Muscle of back (tissue), 13 donors: ENCODE results near the gene FKBP1A. TPM values are rescaled to one million over a fixed set of nuclear protein-coding genes. Genes with fewer than 3 reads are reported as not detected.

Experiments used
- DNase-seq, 3 donors: peaks; one replicate each; pipeline versions ENCODE4 v3.0.0 to v3.0.0-alpha.2; 2013
- long read RNA-seq, 9 donors: transcript quantifications; one replicate each; lab custom pipeline, GENCODE V29; 2026
- polyA plus RNA-seq, 10 donors: library from polyadenylated mRNA; unstranded; fragments of 120-200 nt; gene quantifications; one replicate each; pipeline ENCODE4 v1.2.1, GENCODE V29; 2013; ENCODE audit not compliant: insufficient read length in 10 of 10

The FKBP1A gene
- polyA plus RNA-seq, result 100 to 1,000 TPM; 250 to 317 (median 277) TPM
- long read RNA-seq, donor 1, transcript FKBP1A-204 (5 exons, 1,622 nt), result major isoform, 77 of 110 reads
- long read RNA-seq, donor 1, transcript FKBP1A-202 (4 exons, 747 nt), result minor isoform, 6 of 110 reads
- long read RNA-seq, donor 1, partial matches to known transcripts, result 7 of 110 reads
- long read RNA-seq, donor 1, other reads (novel, unspliced or antisense), result 15 of 110 reads
- long read RNA-seq, donor 2, transcript FKBP1A-204 (5 exons, 1,622 nt), result major isoform, 50 of 69 reads
- long read RNA-seq, donor 2, transcript FKBP1A-202 (4 exons, 747 nt), result minor isoform, 5 of 69 reads
- long read RNA-seq, donor 2, partial matches to known transcripts, result 5 of 69 reads
- long read RNA-seq, donor 2, other reads (novel, unspliced or antisense), result 6 of 69 reads
- long read RNA-seq, donor 3, partial matches to known transcripts, result 0 of 1 reads
- long read RNA-seq, donor 3, other reads (novel, unspliced or antisense), result 0 of 1 reads
- long read RNA-seq, donor 4, transcript FKBP1A-204 (5 exons, 1,622 nt), result major isoform, 55 of 63 reads
- long read RNA-seq, donor 4, transcript FKBP1A-202 (4 exons, 747 nt), result minor isoform, 5 of 63 reads
- long read RNA-seq, donor 4, partial matches to known transcripts, result 0 of 63 reads
- long read RNA-seq, donor 4, other reads (novel, unspliced or antisense), result 0 of 63 reads
- long read RNA-seq, donor 5, transcript FKBP1A-204 (5 exons, 1,622 nt), result major isoform, 97 of 135 reads
- long read RNA-seq, donor 5, transcript FKBP1A-202 (4 exons, 747 nt), result minor isoform, 9 of 135 reads
- long read RNA-seq, donor 5, partial matches to known transcripts, result 7 of 135 reads
- long read RNA-seq, donor 5, other reads (novel, unspliced or antisense), result 14 of 135 reads
- long read RNA-seq, donor 6, transcript FKBP1A-204 (5 exons, 1,622 nt), result major isoform, 86 of 105 reads
- long read RNA-seq, donor 6, partial matches to known transcripts, result 6 of 105 reads
- long read RNA-seq, donor 6, other reads (novel, unspliced or antisense), result 6 of 105 reads
- long read RNA-seq, donor 7, transcript FKBP1A-202 (4 exons, 747 nt), result minor isoform, 7 of 74 reads
- long read RNA-seq, donor 7, transcript FKBP1A-204 (5 exons, 1,622 nt), result major isoform, 61 of 74 reads
- long read RNA-seq, donor 7, partial matches to known transcripts, result 0 of 74 reads
- long read RNA-seq, donor 7, other reads (novel, unspliced or antisense), result 0 of 74 reads
- long read RNA-seq, donor 8, transcript FKBP1A-204 (5 exons, 1,622 nt), result major isoform, 47 of 58 reads
- long read RNA-seq, donor 8, partial matches to known transcripts, result 0 of 58 reads
- long read RNA-seq, donor 8, other reads (novel, unspliced or antisense), result 5 of 58 reads
- long read RNA-seq, donor 9, transcript FKBP1A-204 (5 exons, 1,622 nt), result major isoform, 12 of 13 reads
- long read RNA-seq, donor 9, partial matches to known transcripts, result 0 of 13 reads
- long read RNA-seq, donor 9, other reads (novel, unspliced or antisense), result 0 of 13 reads

DNA sequence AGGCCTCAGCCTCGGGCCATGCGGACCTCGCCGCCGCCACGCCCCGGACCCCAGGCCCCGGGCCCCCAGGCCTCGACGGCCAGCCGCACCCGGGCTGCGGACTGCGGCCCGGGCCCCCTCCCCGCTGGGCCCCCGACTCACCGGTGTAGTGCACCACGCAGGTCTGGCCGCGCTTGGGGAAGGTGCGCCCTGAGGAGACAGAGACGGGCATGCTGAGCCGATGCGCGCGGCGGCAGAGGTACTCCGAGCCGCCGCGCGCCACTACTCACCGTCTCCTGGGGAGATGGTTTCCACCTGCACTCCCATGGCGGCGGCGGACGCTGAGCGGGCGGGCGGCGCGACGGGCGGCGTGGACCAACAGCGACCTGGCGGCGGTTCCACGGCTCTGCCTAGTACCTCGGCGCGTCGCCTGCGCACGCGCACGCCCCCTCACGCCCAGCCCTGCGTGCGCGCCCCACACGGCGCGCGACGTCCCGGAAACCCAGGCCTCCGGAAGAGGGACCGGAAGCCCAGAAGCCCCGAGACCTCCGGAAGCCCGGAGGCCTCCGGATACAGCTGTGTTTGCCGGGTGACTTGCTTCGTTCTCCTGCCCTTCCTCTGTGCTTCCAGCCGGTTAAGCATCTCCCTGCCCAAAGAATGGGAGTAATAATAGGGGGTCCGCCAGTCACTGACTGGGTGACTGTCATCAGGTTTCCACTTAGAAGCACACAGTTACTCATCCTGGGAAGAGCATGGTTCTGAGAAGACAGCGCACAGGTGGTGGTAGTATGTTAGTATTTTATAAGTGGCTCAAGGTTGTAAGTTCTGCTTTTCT lies at the start of gene FKBP1A:
Gene FKBP1A, minus strand, starts transcription at position 362 of the 814 bp plus-strand sequence. Its CDS starts 56 bp downstream, at position 306.
- peak; percentile 92 to 98 (median 98) for DNase-seq

DNA sequence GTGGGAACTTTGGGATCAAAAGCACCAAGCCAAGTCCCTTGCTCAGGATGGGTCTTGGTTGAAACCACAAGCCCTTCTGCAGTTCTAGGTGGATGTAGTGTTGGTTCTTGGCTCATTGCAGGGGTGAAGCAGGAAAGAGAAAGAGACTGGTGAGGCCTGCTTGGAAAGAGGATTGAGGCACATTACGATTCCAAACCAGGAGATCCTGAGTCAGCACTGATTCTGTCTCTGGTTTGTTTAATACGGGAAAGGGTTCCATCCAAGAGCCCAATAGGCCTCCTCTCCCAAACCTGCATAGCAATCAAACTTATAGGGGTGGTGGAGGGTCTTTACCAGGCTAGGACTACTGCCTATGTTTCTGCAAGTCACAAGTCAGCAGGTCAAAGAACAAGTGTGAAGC lies 49.5 kb upstream of the FKBP1A start:
- no peak for DNase-seq

DNA sequence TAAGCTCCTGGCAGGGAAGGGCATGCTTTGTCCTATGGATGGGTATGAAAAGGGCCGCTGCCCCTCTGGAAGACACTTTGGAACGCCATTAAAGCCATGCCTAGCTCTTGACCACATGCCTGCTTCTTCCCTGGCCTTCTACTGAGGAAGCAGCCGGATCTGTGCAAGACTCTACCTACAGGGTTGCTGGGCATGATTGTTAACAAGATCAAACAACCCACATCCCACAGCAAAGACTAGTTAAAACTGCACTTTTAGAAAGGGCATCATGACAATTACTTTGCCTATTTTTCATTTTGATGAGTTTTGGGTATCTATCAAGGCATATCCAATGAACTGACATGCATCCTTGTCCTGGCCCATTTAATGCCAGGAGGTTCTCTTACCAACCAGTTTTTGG lies 48.3 kb upstream of the FKBP1A start:
- no peak for DNase-seq

DNA sequence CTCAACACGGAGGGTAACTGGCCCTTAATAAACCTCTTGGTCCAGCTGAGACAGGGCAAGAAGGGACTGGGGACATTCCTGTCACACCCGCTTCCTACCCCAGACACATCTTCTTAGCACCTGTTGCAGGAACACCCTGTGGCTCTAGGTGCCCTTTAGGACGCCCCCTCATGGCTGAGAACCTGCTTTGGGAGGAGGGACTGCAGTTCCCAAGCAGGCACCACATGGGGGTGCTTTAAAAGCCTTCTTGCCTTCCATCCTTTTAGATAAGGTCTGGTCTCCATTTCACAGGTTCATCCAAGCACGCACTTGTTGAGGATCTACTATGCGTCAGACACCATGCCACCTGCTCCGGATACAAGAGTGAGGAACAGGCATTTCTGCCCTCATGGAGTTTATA lies 47.2 kb upstream of the FKBP1A start:
- no peak for DNase-seq

DNA sequence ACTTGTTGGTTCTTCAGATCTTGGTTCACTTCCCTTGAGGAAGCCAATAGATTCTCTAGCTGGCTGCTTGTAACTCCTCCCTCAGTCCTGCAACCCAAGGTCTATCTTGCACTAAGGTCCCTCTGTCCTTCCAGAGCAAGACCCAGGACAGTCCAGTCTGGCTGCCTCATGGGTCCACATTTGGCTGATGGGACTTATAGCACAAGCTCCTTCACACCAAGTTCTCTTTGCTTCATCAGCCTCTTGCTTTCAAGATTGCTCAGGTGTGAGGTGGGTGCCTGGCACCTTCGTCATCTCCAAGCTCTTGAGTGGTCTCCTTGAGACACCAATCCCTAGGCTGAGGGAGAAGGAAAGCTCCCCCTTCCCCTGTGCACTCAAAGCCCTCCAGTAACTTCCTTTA lies 45.5 kb upstream of the FKBP1A start:
- DNase-seq, result no peak

DNA sequence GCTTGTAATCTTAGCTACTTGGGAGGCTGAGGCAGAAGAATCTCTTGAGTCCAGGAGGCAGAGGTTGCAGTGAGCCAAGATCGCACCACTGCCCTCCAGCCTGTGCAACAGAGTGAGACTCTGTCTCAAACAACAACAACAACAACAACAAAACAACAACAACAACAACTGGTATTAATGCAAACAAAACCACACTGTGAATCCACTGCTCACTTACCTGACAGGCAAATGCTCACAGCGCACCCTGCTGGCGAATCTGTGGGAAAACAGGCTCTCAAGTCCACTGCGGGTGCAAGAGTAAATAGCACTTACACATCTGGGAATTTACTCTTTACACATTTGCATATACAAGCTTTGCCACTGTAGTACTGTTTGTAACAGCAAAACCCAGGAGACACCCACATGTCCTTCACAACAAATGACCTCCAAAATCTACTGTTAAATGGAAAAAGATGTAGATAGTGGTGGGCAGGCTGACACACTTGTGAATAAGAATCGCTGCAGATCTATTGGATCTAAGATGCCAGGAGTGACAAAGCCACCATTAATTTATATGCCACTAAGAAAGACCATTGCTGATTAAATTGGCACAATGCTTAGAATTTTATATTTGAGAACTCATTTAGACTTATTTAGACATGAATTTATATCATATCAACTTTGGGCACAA lies 44.5 kb upstream of the FKBP1A start:
- DNase-seq, result peak; percentile 49 to 74 (median 56)

DNA sequence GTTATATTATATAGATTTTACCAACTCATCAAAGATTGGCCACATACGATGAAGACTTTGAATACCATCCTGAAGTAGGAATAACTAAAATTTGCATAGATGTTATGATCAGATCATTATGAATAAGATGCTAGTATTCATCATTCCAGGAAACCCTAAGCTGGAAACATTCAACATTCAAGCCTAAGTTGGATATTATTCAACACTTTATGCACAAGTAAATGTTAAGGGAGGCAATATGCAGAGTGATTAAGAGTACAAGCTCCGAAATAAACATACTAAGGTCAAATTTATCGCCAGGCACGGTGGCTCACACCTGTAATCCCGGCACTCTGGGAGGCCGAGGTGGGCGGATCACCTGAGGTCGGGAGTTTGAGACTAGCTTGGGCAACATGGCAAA lies 43.4 kb upstream of the FKBP1A start:
- DNase-seq, result no peak

DNA sequence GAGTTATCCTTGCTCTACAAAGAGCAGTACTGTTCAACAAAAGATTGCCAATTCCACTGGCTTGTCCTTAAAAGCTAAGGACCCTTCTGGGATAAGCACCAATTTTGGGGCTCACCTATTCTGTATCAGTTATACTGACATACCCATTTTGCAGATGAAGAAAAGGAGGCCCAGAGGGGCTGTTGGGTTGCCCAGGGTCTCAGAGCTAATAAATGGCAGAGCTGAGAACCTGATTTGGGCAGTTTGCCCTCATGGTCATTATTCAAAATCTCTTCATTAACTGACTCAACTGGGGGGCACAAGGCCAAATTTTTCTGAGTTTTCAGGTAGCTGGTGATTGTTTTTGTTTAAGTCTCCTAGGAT lies 42.5 kb upstream of the FKBP1A start:
- DNase-seq, result no peak

DNA sequence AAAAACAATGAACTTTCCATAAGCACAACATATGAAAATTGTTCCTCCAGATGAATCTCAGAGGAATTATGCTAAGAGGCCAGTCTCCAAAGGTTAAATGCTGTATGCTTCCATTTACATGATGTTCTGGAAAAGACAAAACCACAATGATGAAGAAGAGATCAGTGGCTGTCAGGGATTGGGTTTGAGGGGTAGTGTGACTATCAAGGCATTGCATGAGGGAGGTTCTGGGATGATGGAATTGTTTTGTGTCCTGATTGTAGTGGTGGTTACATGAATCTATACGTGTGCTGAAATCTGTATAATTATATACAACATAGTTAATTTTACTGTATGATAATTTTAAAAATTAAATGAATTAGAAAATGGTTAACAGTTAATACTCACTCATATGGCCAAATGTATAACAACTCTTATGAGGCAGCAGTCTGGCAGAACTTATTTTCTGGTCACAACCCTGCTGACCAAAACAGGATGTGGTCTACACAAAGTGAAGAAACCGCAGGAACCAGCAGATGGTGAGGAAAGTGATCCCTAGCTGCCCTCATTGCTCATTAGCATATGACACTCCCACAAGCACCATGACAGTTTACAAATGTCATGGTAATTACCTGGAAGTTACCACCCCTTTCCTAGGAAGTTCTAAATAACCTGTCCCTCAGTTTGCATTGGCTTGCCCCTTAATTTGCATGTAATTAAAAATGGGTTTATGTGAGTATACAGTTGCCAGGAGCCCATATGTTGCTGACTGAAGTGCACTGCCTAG lies 41.9 kb upstream of the FKBP1A start:
- peak; percentile 22 to 43 (median 29) for DNase-seq

DNA sequence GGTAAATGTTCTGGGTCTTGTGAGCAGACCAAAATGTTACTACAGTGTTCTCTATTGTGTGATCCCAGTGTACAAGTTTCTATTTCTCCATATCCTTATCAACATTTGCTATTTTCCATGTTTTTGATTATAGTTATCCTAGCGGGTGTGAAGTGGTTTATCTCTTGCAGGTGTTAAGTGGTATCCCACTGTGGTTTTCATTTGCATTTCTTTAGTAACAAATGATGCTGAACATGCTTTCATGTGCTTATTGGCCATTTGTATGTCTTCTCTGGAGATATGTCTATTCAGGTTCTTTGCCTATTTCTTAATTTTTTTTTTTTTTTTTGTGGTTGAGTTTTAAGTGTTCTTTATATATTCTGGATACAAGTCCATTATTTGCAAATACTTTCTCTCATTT lies 38.3 kb upstream of the FKBP1A start:
- DNase-seq, result no peak

DNA sequence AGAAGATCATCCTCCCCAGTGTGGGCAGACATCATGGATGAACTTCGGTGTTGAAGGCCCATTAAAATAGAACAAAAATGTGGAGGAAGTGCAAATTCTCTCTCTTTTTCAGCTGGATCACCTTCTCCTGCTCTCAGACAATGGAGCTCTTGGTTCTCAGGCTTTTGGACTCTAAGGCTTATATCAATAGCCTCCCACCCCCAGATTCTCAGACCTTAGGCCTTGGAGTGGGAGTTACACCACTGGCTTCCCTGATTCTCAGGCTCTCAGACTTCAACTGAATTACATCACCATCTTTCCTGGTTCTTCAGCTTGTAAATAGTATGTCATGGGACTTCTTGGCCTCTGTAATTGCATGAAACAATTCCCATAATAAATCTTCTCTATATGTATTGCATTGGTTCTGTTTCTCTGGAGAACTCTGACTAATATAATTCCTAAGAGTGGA lies 37.2 kb upstream of the FKBP1A start:
- peak; percentile 15 to 56 (median 22) for DNase-seq

DNA sequence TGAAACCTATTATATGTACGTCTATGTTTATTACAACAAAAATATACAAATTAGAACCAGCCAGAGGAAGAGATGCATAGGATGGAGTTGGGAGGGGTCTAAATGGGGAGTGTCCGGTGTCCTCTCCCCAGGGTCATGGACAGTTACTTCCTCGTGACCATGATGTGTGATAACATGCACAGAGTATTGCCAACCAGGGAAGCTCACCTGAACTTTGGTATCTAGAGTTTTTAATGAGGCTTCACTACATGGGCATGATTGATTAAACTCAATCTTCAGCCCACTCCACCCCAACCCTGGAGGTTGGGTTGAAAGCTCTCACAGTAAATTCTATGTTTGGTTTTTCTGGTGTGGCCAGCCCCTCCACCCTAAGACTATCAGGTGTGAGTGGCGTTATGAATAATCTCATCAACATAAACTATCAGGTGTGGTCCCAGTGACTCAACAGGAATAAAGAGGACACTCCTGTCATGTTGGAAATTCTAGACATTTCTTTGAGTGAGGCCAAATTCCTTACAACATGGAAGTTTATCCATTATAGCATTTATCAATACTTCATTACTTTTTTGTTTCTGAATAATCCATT lies 36.4 kb upstream of the FKBP1A start:
- no peak for DNase-seq

DNA sequence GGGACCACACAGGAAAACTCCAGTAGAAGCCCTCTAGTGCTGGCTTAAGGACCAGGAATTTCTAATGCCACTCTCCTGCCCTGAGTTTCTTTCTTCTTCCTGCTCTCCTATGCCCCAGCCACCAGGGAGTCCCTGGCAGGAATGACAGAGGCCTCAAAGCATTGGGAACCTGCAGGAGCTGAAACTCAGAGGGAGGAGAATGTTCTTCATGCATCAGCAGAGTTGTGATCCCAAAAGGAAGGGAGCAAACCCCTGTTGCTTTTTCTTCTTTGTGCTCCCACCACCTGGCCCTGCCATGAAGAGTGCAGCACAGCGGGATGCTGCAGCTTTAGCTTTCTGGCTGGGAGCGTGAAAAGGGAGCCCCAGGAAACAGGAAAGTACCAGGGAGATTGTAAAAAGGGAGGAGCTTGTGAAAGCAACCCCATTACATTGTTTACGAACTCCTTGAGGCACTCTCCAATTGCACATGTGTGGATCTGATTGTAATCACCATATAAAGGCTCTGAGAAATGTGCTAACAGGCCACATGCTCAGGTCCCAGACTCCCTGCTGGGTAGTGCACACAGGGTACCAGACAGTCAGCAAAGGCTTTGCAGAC lies 34.7 kb upstream of the FKBP1A start:
- no peak for DNase-seq

DNA sequence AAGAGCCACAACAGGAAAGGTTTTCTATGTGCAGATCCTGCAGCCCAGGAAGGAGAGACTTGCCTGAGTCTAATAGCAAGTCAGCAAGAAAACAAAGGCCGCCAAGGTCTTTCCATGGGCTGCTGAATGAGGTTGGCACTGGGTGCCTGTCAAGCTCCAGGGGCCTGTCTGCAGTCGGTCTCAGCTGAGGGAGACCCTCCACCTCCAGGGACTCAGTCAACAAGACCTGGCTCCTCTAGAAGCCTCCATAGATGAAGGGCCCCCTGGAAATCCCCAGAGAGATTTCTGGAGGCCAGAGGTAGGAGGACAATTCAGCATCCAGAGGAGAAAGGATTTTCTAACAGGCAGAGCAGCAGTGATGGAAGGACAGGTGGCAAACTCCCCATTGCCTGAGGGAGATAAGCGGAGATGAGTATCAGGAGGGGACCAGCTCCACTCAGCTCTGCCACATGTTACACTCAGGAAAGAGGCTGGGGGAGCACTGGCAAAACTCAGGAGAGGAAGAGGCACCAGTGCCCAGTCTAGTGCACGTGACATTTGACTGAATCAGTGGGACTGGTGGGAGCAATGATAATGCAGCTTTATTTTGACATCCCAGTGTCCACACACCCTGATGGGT lies 33.5 kb upstream of the FKBP1A start:
- DNase-seq, result no peak

DNA sequence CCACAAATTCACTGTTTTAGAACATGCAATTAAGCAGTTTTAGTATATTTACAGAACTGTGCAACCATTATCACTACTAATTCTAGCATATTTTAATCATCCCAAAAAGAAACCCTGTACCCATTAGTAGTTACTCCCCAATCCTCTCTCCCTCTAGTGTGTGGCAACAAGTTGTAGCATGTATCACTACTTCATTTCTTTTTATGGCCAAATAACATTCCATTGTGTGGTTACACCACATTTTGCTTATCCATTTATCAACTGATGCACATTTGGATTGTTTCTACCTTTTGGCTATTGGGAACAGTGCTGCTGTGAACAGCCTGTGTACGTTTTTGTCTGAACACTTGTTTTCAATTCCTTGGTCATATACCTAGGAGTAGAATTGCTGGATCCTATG lies 31.5 kb upstream of the FKBP1A start:
- DNase-seq, result no peak

DNA sequence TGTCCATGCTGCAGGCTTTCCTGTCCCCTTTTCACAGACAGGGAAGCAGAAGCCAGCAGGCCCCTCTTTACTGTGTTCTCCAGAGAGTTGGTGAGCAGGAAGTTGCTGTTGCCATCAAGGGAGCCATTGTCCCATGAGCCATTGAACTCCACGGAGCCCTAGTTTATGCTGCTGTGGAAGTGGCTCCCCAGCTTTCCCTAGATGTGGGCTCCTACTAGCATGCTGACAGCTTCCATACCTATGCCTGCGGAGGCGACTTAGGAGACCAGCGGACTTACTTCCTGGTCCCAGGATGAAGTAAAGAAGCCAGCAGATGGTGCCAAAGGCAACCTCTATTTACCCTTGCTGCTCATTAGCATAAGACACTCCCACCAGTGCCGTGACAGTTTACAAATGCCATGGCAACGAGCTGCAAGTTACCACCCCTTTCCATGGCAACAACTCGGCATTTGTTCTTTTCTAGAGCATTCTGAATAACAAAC lies 30.8 kb upstream of the FKBP1A start:
- DNase-seq, result peak in 1 of 3 donors; percentile 42

DNA sequence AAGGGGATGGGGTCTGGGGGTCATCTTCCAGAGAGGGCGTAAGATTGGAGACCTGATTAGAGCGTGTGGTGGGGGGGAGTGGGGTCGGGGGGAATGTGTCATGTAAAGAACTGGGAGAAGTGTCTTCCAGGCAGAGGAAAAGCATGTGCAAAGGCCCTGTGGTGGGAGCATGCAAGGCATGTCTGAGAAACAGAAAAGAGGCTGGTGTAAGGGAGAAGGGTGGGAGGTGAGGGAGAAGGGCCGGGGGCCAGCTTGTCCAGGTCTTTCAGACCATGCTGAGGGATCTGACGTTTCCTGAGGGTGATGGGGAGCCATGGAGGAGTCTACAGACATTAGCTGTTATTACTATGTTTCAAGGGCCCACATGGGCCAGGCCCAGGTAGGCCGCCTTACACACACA lies 30.4 kb upstream of the FKBP1A start:
- no peak for DNase-seq

DNA sequence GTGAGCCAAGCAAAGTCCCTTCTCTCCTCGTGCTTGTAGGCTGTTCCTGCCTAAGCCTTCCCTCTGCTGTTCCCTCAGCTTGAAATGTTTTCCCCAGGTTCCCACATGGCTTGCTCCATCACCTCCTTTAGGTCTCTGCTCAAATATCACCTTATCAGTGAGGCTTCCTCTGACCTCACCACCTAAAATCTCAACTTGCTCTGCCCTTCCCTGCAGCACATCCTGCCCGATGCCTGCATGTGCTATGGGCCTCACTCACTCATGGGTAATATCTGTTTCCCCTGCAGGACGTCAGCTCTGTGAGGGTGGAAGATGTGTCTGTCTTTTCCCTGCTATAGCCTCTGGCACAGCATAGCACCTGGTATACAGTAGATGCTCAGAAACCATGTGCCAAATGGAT lies 29.9 kb upstream of the FKBP1A start:
- DNase-seq, result no peak
